GM08714 (cell line): ENCODE data around the gene ENPP5.
"Not testable (repeated sequence)": the region's sequence is repeated elsewhere in the genome, so short reads cannot be mapped to it uniquely, and the experiment has no call there.

Source experiments
- H3K4me3 ChIP-seq: fragments of 200-500 bp; sonication (Bioruptor generic); 2 replicates; pipeline ENCODE4 v1.5.1; 2014; ENCODE audit warnings: mild to moderate bottlenecking, low read length, inconsistent platforms
- ZNF274 ChIP-seq: IDR thresholded peaks from 2 replicates; pipeline ENCODE4 v1.6.1; 2012; ENCODE audit warnings: mild to moderate bottlenecking, low read depth, low read length

ENPP5 gene

GRCh38 chr6:46137387-46137786 is 33.4 kb downstream of the ENPP5 start:
- H3K4me3 ChIP-seq: no peak overlapping the region
- TF ChIP-seq ZNF274: no peak

- no peak for TF ChIP-seq ZNF274
- H3K4me3 ChIP-seq: no peak overlapping the region
These were observed 33.9 kb downstream of the ENPP5 start for GRCh38 chr6:46136831-46137230.

- TF ChIP-seq ZNF274: no peak
- H3K4me3 ChIP-seq: no peak overlapping the region
These were observed 35.6 kb downstream of the ENPP5 start for GRCh38 chr6:46135176-46135575.

- no peak for TF ChIP-seq ZNF274
- H3K4me3 ChIP-seq: no peak overlapping the region
These were observed 36.6 kb downstream of the ENPP5 start for GRCh38 chr6:46134216-46134615.

GRCh38 chr6:46131291-46131690 is 39.5 kb downstream of the ENPP5 start:
- H3K4me3 ChIP-seq: not testable (repeated sequence)

- H3K4me3 ChIP-seq: peak overlapping the region; percentile 92
- TF ChIP-seq ZNF274: no peak
These were observed 40.1 kb downstream of the ENPP5 start for GRCh38 chr6:46130666-46131065.

- no peak for TF ChIP-seq ZNF274
- H3K4me3 ChIP-seq: peak within 1 kb of the TSS; percentile 92
These were observed 40.9 kb downstream of the ENPP5 start, which contains the start of gene ENPP4 for GRCh38 chr6:46129629-46130511. ENPP4 (plus strand) TSS chr6:46129989; CDS start chr6:46139584, 9,595 bp downstream.

GRCh38 chr6:46129291-46129628 is 41.5 kb downstream of the ENPP5 start:
- H3K4me3 ChIP-seq: peak overlapping the region; percentile 74

GRCh38 chr6:46128476-46128875 is 42.3 kb downstream of the ENPP5 start:
- peak overlapping the region; percentile 55; the same call in 1 of the 2 replicates for H3K4me3 ChIP-seq
- TF ChIP-seq ZNF274: no peak

More at GRCh38 chr6:46129291-46129628, 41.5 kb downstream of the ENPP5 start:
- no peak for TF ChIP-seq ZNF274

GRCh38 chr6:46119679-46120078 is 51.1 kb downstream of the ENPP5 start:
- not testable (repeated sequence) for H3K4me3 ChIP-seq

- no peak overlapping the region for H3K4me3 ChIP-seq
- TF ChIP-seq ZNF274: no peak
These were observed 51.9 kb downstream of the ENPP5 start for GRCh38 chr6:46118836-46119235.

- no peak for TF ChIP-seq ZNF274
- H3K4me3 ChIP-seq: no peak overlapping the region
These were observed 52.6 kb downstream of the ENPP5 start for GRCh38 chr6:46118157-46118556.

- no peak overlapping the region for H3K4me3 ChIP-seq
- TF ChIP-seq ZNF274: no peak
These were observed 54.5 kb downstream of the ENPP5 start for GRCh38 chr6:46116289-46116688.

GRCh38 chr6:46115634-46116033 is 55.1 kb downstream of the ENPP5 start:
- H3K4me3 ChIP-seq: no peak overlapping the region
- TF ChIP-seq ZNF274: no peak

GRCh38 chr6:46113370-46113769 is 57.4 kb downstream of the ENPP5 start:
- no peak overlapping the region for H3K4me3 ChIP-seq
- TF ChIP-seq ZNF274: no peak
